HG02571 (cell line): ENCODE results near the gene TMEM182.

Source experiments
- ATAC-seq: cut with Tn5 transposase; IDR thresholded peaks from one replicate; pipeline ENCODE4 v1.9.1; 2021; ENCODE audit warnings: mild to moderate bottlenecking, moderate library complexity; ENCODE audit not compliant: unreplicated experiment

The TMEM182 gene

DNA sequence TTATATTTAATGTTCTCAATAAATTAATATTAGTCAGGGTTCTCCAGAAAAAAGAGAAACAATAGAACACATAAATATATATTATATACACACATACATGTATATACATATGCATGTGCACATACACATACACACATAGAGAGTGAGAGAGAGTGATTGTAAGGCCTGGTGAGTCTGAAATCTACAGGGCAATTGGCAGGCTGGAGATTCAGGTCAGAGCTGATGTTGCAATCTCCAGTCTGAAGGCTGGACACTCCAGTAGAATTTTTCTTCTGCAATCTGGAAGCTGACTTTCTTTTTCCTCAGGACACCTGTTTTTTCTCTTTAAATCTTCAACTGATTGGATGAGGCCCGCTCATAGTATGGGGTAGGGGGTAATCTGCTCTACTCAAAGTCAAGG is 3.2 kb downstream of the TMEM182 start:
- ATAC-seq = no peak

DNA sequence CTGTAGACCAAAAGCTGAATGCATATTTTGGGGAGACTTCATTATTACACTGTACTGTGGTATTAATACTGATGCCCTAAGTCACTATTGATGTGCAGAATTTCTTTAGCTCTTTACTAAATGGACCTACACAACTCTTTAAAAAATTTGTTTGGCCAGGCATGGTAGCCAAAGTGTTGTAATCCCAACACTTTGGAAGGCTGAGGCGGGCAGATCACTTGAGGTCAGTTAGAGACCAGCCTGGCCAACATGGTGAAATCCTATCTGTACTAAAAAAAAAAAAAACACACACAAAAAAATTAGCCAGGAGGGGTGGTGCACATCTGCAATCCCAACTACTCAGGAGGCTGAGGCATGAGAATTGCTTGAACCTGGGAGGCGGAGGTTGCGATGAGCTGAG is 6.4 kb downstream of the TMEM182 start:
- ATAC-seq = no peak

DNA sequence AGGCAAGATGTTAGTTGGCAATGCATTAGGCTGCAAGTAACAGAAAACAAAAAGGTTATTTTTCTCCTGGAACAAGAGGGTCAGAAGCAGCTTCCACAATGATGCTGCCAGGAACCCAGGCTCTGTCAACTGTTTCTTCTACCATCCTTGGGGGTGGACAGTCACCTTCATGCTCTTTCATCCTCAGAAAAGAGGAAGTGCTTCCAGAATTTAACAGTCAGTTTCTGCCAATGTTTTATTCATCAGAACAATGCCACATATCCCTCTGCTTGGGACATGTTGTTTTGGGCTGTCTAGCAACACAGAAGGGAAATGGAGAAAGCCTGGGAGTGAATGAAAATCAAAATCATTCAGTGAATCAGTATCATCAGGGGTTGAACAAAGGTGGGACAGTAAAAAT is 7.1 kb downstream of the TMEM182 start:
- no peak for ATAC-seq

DNA sequence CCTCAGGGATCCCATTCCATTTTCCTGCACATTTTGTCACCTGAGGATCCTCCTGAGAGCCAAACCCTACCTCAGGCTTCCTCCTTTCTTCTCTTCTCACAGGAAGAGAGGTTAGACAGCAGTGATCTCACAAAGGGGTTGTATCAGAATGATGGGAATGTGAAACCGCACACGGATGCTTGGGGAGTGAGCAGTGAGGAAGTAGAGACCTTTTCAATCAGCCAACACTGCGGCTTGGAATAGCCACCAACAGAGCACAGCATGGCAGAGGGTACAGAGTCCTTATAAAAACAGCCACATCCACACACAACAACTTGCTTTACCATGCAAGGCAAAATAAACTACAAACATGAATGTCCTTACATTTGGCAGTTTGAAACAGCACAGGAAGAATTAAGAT is 8.7 kb downstream of the TMEM182 start:
- no peak for ATAC-seq

DNA sequence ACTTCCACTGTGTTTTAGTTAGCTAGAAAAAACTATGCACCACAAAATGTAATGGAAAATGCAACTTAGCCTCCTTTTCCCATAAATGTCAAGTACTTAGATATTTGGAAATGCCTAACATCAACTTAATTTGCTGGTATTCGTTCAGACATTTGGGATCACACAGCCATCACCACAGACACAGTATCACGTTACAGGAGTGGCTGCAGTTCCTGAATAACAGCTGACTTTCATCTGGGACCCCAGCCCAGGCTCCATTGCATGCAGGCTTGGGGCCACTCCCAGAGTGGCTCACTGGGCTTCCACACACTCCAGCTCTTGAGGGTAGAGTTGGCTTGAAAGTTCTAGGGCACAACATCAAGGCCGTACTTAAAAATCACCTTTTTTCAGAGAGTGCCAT is 9.3 kb downstream of the TMEM182 start:
- ATAC-seq = no peak

GRCh38 chr2:102772659-102773058 is 10.8 kb downstream of the TMEM182 start:
- ATAC-seq = no peak

DNA sequence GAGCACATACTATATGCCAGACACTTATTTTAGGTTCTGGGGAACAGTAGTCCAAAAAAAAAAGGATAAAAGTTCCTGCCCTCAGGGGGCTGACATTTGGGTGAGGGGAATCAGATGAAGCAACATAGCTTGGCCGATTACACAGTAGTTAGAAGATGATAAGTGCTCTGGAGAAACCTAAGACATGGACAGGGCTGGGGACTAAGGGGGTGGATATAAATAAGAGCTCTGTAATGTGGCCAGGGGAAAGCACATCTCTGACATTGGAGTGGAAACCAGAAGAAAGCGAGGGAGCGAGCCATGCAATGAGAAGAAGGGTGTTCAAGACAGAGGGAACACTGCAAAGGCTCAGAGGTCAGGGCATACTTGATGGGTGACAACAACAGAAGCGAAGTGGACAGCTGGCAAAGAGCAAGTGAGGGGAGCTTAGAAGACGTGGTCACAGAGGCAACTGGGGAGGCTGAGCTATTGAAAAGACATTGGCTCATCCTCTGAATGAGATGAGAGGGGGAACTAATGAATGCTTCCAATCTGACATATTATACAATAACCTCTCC is 11.4 kb downstream of the TMEM182 start:
- no peak for ATAC-seq

DNA sequence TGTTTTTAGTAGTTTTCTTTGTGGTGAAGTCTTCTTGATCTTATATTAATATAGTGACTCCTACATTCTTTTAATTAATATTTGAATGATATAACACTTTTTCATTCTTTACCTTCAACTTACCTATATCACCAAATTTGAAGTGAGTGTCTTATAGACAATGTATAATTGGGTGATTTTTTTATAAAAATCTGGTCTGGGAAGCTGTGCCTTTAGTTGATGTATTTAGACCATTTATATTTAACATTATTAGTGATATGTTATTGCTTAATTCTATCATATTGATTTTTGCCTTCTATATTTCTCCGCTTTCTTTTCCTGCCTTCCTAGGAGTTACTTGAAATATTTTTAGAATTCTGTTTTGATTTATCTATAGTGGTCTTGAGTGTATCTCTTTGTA is 16.4 kb downstream of the TMEM182 start:
- ATAC-seq = no peak

GRCh38 chr2:102780467-102780866 is 18.6 kb downstream of the TMEM182 start:
- ATAC-seq = no peak

GRCh38 chr2:102782187-102782586 is 20.4 kb downstream of the TMEM182 start:
- ATAC-seq = no peak

GRCh38 chr2:102782933-102783332 is 21.1 kb downstream of the TMEM182 start:
- no peak for ATAC-seq

- ATAC-seq = no peak
These were observed 21.8 kb downstream of the TMEM182 start for GRCh38 chr2:102783506-102784183.

DNA sequence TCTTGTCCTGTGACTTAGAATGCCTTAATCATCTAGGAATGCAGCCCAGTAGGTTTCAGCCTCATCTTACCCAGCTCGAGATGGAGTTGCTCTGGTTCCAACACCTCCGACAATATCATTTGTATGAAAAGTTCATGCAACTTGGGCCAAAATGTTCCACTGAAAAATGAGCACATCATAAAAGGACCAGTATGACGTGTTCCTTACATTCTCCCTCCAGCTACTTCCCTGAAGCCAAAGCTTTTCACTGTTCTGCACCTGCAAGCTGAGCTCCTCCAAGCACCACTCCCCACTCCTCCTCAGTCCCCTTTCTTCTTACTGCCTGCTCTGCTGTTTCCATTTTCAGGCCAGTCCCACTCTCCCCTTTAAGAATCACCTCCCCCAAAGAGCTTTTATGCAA is 23.1 kb downstream of the TMEM182 start:
- no peak for ATAC-seq

DNA sequence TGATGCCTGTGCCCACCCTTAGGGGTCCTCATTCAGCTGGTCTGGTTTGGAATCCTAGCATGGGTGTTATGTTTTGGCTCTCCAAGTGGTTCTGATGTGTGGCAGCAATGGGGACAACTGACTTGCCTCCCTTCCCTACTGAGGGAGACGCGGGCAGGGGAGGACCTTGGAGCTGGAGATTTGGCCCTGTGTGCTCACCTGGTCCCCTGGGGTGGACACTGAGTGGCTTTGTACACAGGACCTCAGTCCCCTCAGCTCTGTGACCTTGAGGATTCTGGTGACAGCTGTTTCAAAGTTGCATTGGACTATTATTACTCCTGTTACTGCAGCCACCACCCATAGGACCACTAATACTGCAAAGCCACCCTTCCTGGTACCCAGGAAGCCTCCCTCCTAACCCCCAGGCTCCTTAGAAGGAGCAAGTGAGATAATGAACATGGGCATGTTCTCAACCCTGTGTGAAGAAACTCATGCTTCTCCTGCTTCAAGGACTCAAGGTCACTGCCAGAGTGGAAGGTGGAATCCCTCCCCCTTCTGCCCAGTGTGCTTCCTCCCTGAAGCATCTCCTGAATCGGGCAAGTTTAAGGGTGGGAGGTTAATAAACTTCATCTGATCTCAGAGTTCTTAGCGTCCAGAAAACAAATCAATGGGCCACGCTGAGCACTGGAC is 26.5 kb downstream of the TMEM182 start:
- no peak for ATAC-seq

DNA sequence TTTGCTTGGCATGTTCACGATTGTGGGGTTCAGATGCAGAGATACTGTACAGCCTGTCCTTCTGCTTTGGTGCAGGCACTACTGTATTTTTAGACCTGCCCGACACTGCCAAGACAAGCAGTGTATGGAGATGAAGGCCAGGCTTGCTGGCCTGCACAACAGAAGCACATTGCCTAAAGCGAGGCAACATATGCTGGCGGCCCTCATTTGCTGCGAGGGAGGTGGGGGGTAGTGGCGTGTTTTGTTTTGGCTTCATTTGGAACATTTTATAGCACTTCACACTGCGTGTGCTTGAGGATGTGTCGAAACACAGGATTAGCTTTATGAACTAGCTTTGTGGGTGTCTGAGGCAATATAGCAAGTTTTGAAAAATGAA is 27.0 kb downstream of the TMEM182 start:
- ATAC-seq = no peak

DNA sequence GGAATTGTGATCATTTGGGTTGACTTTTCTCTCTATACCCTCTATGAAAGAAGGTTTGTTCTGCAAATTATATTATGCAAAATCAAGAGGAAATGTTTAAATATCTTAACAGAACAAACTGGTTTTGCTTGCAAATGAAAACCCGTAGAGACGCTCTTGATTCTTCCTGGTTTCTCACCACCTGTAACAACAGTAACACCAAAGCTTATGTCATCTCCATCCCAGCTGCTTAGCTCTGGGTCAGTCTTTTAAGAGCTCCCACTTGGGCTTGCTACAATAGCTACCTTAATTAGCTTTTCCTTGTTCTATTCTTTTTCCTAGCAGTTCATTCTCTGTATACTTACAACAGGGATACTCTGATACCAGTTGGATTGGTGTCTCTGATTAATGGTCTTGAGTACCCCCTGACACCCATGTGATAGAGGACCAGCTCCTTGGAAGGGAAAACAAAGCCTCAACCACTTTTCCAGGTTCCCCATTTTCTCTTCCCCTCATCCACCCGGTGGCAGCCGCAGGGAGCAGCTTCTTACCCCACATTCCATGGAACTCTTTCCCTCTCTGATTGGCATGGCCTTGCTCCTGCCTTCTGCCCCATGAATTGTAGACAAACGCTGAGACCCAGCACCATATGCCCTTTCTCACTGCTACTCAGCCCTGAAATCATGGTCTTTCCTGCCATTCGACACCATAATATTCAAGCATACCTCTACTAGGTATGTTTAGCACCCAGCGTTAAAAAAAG is 27.7 kb downstream of the TMEM182 start:
- ATAC-seq = no peak

GRCh38 chr2:102790091-102790455 is 28.2 kb downstream of the TMEM182 start:
- no peak for ATAC-seq

DNA sequence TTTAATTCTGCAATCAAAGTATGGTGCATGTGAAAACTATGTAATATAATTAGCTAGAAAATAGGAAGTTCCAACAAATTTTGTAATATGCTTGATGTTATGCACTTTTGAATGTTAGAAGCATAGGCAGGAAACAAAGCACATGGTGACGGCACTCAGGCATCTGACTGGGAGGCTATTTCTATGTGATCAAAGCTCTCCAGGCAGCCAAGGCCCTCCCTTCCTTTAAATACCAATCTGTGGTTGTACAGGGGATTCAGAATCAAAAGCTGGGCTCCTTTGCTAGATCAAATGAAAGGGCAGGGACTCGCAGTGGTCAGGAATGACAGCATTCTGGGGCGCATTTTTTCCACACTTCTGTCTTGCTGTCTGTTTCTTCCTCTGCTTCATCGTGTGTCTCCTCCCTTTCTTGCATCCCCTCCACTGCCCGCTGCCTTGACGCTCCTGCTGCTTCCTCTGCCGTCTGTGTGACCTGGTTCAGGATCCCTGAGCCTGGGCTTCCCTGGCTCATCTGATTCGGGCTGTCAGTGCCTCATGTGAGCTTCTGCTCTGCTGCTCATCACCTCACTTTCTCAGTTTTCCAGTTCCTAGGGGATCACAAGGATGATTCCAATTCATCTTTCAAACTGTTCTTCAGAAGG is 30.9 kb downstream of the TMEM182 start:
- no peak for ATAC-seq

GRCh38 chr2:102795641-102796040 is 33.8 kb downstream of the TMEM182 start:
- ATAC-seq = no peak

GRCh38 chr2:102796337-102796736 is 34.5 kb downstream of the TMEM182 start:
- ATAC-seq = no peak

DNA sequence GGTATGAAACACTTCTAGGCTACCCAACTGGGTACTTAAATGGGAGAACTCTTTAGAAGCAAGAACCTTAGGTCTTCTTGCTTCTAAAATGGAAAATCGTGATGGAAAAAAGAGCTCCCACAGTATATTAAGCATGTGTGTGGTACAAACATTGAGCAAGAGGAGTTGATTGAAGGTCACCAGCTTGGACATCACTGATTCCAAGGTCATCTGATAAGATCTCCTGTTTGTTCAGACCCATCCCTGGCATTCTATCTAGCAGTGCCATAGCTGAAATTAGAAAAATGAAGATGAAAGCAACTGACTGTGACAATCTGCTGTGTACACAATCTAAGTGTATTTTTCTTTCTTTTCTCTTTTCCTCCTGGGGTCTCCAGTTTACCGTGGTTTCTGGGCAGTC is 35.7 kb downstream of the TMEM182 start:
- ATAC-seq = no peak
